22Rv1 (cell line): Measurements from ENCODE around the gene SLC6A5.

Experiments used
- CTCF ChIP-seq: fragments of 450-650 bp; IDR thresholded peaks from 2 replicates; pipeline ENCODE4 v1.5.1; 2017; ENCODE audit warnings: mild to moderate bottlenecking
- ZFX ChIP-seq: fragments of 450-650 bp; IDR thresholded peaks from 2 replicates; pipeline ENCODE4 v1.6.1; 2017; ENCODE audit warnings: antibody characterized with exemption, borderline replicate concordance

- TF ChIP-seq CTCF (no peak), ZFX (no peak)
Observed at GRCh38 chr11:20590381-20590780, 9.0 kb upstream of the SLC6A5 start.
